Gastroesophageal sphincter (tissue), 4 donors: ENCODE measurements around the gene CAPN2. TPM values are rescaled to one million over a fixed set of nuclear protein-coding genes. Genes with fewer than 3 reads are reported as not detected.

ENCODE experiments used
- ATAC-seq: fragments of 150-250 bp; one replicate; pipeline ENCODE4 v1.9.1; 2016; ENCODE audit warnings: mild to moderate bottlenecking, moderate library complexity
- H3K27ac ChIP-seq, 4 donors: fragments of 200-600 bp; sonication (generic) in 3 of 4; 1 replicate in 3 of 4; 2 replicates in 1 of 4; pipeline ENCODE4 v1.5.1; 2016 to 2019
- H3K27me3 ChIP-seq: fragments of 200-600 bp; sonication (generic); one replicate; pipeline ENCODE4 v1.5.1; 2019
- H3K36me3 ChIP-seq, 2 donors: fragments of 200-600 bp; sonication (generic); one replicate each; pipeline ENCODE4 v1.5.1; 2019; ENCODE audit warnings: control low read depth in 1 of 2
- H3K4me1 ChIP-seq, 3 donors: fragments of 200-600 bp; sonication (generic); 1 replicate in 2 of 3; 2 replicates in 1 of 3; pipeline ENCODE4 v1.5.1; 2016 to 2019; ENCODE audit warnings: control low read depth in 2 of 3
- H3K4me3 ChIP-seq, 2 donors: fragments of 200-600 bp; sonication (generic); one replicate each; pipeline ENCODE4 v1.5.1; 2019; ENCODE audit warnings: mild to moderate bottlenecking in 1 of 2, moderate library complexity in 1 of 2
- H3K9me3 ChIP-seq, 3 donors: fragments of 200-600 bp; sonication (generic); one replicate each; pipeline ENCODE4 v1.5.1; 2017 to 2019; ENCODE audit warnings: control low read depth in 2 of 3
- EP300 ChIP-seq: sonication (generic); formaldehyde crosslinking; IDR thresholded peaks from one replicate; pipeline ENCODE4 v1.6.1; 2017; ENCODE audit warnings: antibody characterized with exemption, mild to moderate bottlenecking
- POLR2A ChIP-seq, 2 donors: fragments of 450-650 bp; IDR thresholded peaks; one replicate each; pipeline ENCODE4 v1.6.1; 2017; ENCODE audit warnings: antibody characterized with exemption in 2 of 2, mild to moderate bottlenecking in 2 of 2, moderate library complexity in 1 of 2
- POLR2AphosphoS5 ChIP-seq: sonication (generic); formaldehyde crosslinking; IDR thresholded peaks from one replicate; pipeline ENCODE4 v1.6.1; 2017; ENCODE audit warnings: antibody characterized with exemption
- WGBS, 2 donors: methylation state at CpG; one replicate each; pipeline ENCODE4 v1.1.5; 2018; ENCODE audit warnings: low coverage in 1 of 2; 5-methylcytosine and 5-hydroxymethylcytosine counted together
- total RNA-seq, 4 donors: library from RNA; depleted of rRNA; stranded (reverse); fragments of >200 nt; gene quantifications; one replicate each; pipeline ENCODE4 v1.1.0, GENCODE V29; 2016
- TF ChIP-seq, protein P1 (sequence below), 4 experiments: fragments of 200-600 bp in 2 of 4; fragments of 450-650 bp in 2 of 4; sonication (generic) in 1 of 4; IDR thresholded peaks; one replicate each; pipeline ENCODE4 v1.5.1; 2017 to 2019; ENCODE audit warnings: antibody characterized with exemption in 4 of 4, mild to moderate bottlenecking in 2 of 4, moderate library complexity in 2 of 4

The CAPN2 gene
- total RNA-seq, 4 donors from 2014 or later: 140 to 174 (median 149) TPM

DNA sequence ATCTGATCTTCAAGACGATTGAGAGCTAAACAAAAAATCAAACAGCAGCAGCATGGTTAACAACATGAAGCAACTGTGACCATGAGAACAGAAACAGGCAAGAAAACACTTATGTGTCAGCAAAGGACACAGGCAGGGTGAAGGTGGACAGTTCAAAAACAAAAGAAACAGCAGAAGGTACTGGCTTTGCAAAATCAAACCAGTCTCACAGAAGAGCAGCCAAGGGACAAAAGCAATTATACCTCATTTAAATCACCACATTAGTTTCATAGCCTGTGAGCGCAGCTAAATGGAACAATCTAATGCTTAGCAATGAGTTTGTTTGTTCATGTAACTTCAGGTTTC is 59.1 kb downstream of the CAPN2 start:
- ATAC-seq: no peak
- Histone ChIP-seq H3K27ac (peak overlapping the region; percentile 66 to 76 (median 74)), H3K36me3 (peaks cover 0 to 84% of the 10 kb centered on the region in 2 donors), H3K4me3 (no peak overlapping the region), H3K27me3 (no peaks in the 10 kb centered on the region), H3K4me1 (peaks cover 13 to 36% (median 15%) of the 10 kb centered on the region in 3 donors), H3K9me3 (no peaks in the 10 kb centered on the region)
- WGBS, 2 donors: 33 to 73% methylated on average over 1 to 2 of the region's 2 CpGs
- TF ChIP-seq EP300 (no peak), POLR2AphosphoS5 (no peak), POLR2A (IDR thresholded peaks at IDR 0.05) (no peak)
- TF ChIP-seq, protein P1, sequence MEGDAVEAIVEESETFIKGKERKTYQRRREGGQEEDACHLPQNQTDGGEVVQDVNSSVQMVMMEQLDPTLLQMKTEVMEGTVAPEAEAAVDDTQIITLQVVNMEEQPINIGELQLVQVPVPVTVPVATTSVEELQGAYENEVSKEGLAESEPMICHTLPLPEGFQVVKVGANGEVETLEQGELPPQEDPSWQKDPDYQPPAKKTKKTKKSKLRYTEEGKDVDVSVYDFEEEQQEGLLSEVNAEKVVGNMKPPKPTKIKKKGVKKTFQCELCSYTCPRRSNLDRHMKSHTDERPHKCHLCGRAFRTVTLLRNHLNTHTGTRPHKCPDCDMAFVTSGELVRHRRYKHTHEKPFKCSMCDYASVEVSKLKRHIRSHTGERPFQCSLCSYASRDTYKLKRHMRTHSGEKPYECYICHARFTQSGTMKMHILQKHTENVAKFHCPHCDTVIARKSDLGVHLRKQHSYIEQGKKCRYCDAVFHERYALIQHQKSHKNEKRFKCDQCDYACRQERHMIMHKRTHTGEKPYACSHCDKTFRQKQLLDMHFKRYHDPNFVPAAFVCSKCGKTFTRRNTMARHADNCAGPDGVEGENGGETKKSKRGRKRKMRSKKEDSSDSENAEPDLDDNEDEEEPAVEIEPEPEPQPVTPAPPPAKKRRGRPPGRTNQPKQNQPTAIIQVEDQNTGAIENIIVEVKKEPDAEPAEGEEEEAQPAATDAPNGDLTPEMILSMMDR (IDR thresholded peaks at IDR 0.05): no peak

DNA sequence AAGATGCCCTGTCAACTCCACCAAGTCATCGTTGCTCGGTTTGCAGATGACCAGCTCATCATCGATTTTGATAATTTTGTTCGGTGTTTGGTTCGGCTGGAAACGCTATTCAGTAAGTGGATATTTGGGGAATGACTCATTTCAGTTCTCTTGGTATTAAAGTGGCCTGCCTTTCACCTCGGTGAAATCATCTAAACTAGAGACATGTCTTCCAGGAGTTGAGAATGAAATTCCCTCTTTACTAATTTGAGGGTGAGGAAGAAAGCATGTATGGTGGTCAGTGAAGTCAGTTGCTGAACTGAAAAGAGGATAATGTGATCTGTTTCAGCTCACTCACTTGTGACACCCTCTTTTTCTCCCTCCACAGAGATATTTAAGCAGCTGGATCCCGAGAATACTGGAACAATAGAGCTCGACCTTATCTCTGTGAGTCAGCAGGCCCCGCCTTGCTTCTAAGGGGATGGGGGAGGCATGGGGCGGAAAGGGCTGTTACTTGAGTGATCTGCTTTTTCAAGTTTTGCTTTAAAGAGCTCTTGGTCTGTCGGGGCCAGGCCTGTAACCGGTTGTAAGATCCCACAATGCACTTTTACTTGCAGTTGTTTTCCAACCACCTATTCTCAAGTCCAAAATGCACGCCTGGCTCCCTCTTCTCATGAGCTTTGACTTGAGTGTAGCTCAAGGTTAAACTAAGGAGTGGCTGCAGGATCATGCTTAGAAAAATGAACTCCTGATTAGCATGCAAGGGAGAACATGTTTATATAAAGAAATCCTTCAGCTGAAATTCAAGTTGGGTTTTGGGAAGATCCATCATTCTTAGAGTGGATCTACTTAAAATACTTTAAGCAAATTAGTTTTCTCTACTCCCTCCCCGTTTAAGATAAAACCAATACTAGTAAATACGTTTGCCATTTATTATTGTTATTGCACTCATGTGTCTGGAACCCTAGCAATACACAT is 59.8 kb downstream of the CAPN2 start:
- H3K4me3 ChIP-seq: no peak overlapping the region
- ATAC-seq: peak; percentile 58
- TF ChIP-seq POLR2AphosphoS5 (peak; percentile 41), EP300 (no peak)
- peak overlapping the region; percentile 66 to 76 (median 74) for H3K27ac ChIP-seq
- H3K4me1 ChIP-seq: peaks cover 13 to 36% (median 15%) of the 10 kb centered on the region in 3 donors
- H3K27me3 ChIP-seq: no peaks in the 10 kb centered on the region
- H3K36me3 ChIP-seq: peaks cover 0 to 84% of the 10 kb centered on the region in 2 donors
- 14 to 30% methylated on average over 10 to 16 of the region's 16 CpGs for WGBS, 2 donors
- H3K9me3 ChIP-seq: no peaks in the 10 kb centered on the region

- Histone ChIP-seq H3K27me3 (no peaks in the 10 kb centered on the region), H3K27ac (peak overlapping the region in 3 of 4 donors; percentile 66 to 76 (median 75)), H3K4me3 (no peak overlapping the region), H3K36me3 (peaks cover 0 to 91% of the 10 kb centered on the region in 2 donors), H3K4me1 (peaks cover 13 to 36% (median 15%) of the 10 kb centered on the region in 3 donors), H3K9me3 (no peaks in the 10 kb centered on the region)
- WGBS, 2 donors: 68 to 87% methylated on average over 4 to 5 of the region's 5 CpGs
- TF ChIP-seq POLR2A (IDR thresholded peaks at IDR 0.05): no peak
- no peak for TF ChIP-seq EP300
- TF ChIP-seq, protein P1 (IDR thresholded peaks at IDR 0.05): no peak
- TF ChIP-seq POLR2AphosphoS5: no peak
- no peak for ATAC-seq
Measured at GRCh38 chr1:223772771-223773160, 60.4 kb downstream of the CAPN2 start.

DNA sequence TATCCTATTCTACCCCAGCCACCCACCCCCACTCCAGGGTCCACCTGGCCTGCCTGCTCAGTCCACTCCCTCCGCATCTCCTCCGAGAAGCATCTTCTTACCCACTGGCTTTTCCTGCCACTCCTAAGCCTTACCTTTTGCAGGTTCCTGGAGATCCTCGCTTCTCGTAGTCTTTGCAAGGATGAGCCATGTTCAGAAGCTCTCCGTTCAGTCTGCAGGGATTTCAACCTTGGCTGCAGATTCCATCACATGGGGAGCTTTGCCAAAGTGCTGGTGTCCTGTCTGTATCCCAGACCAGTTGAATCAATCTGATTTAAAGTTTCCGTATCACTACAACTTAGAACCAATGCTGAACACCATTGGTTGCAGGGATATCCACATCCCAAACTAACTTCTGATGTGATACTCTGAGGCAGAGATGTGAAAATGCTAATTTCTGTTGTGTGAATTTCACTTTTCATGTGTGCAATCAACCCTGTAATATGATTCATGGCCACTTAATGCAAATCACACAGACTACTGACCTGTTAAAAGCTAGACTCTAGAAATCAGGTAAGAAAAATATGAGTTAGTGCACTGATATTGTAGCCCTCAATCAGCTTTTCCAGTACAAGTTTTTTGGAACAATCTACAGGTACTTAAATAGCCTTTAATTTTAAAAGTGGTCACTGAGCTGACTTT is 61.9 kb downstream of the CAPN2 start:
- H3K9me3 ChIP-seq: no peaks in the 10 kb centered on the region
- WGBS, 2 donors: 72 to 79% methylated on average over 6 of the region's 6 CpGs
- peak overlapping the region in 2 of 4 donors; percentile 50 to 73 for H3K27ac ChIP-seq
- H3K4me3 ChIP-seq: no peak overlapping the region
- H3K4me1 ChIP-seq: peaks cover 13 to 36% (median 15%) of the 10 kb centered on the region in 3 donors
- peaks cover 0 to 100% of the 10 kb centered on the region in 2 donors for H3K36me3 ChIP-seq
- ATAC-seq: no peak
- no peaks in the 10 kb centered on the region for H3K27me3 ChIP-seq
- TF ChIP-seq POLR2AphosphoS5: no peak
- no peak for TF ChIP-seq EP300
- TF ChIP-seq, protein P1 (IDR thresholded peaks at IDR 0.05): no peak
- no peak for TF ChIP-seq POLR2A (IDR thresholded peaks at IDR 0.05)

DNA sequence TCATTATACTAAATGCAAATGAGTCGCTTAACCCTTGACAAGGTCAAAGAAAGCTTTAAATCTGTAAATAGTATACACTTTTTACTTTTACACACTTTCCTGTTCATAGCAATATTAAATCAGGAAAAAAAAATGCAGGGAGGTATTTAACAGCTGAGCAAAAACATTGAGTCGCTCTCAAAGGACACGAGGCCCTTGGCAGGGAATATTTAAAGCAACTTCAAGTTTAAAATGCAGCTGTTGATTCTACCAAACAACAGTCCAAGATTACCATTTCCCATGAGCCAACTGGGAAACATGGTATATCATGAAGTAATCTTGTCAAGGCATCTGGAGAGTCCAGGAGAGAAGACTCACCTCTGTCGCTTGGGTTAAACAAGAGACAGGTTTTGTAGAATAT is 62.7 kb downstream of the CAPN2 start:
- Histone ChIP-seq H3K9me3 (no peaks in the 10 kb centered on the region), H3K36me3 (peaks cover 0 to 100% of the 10 kb centered on the region in 2 donors), H3K4me1 (peaks cover 13 to 35% (median 15%) of the 10 kb centered on the region in 3 donors), H3K27me3 (no peaks in the 10 kb centered on the region), H3K27ac (peak overlapping the region in 3 of 4 donors; percentile 13 to 73 (median 50)), H3K4me3 (no peak overlapping the region)
- WGBS, 2 donors: 39 to 51% methylated on average over 4 of the region's 4 CpGs
- ATAC-seq: peak; percentile 53
- TF ChIP-seq POLR2A (IDR thresholded peaks at IDR 0.05) (no peak), EP300 (no peak), POLR2AphosphoS5 (no peak)
- TF ChIP-seq, protein P1 (IDR thresholded peaks at IDR 0.05): no peak
